H1 (cell line): Measurements from ENCODE around the gene ARTN. TPM values are rescaled to one million over a fixed set of nuclear protein-coding genes. Genes with fewer than 3 reads are reported as not detected.

Experiments
- ASH2L ChIP-seq: fragments of 200-600, 300-600 bp; sonication (generic); IDR thresholded peaks from one replicate; pipeline ENCODE4 v1.7.1; 2017; ENCODE audit warnings: low read length
- CEBPB ChIP-seq: IDR thresholded peaks from 2 replicates; pipeline ENCODE4 v1.6.1; 2012; ENCODE audit warnings: low read depth, low read length
- POLR2AphosphoS5 ChIP-seq: IDR thresholded peaks from 2 replicates; pipeline ENCODE4 v1.6.1; 2011; ENCODE audit warnings: low read depth, low read length
- TCF12 ChIP-seq: IDR thresholded peaks from 2 replicates; pipeline ENCODE4 v1.6.1; 2011; ENCODE audit warnings: low read depth, mild to moderate bottlenecking, low read length
- polyA plus RNA-seq, 7 experiments: library from polyadenylated mRNA; depleted of rRNA in 3 of 7; stranded (reverse) in 5 of 7; unstranded in 2 of 7; fragments of >200 nt in 5 of 7; fragments of 200-250 nt in 2 of 7; gene quantifications; 1 replicate in 5 of 7; 2 replicates in 1 of 7; 4 replicates in 1 of 7; pipeline versions ENCODE4 v1.2.1 to v1.2.3, GENCODE V29; 2011 to 2013; ENCODE audit warnings: missing spikeins in 2 of 7, mixed read lengths in 2 of 7
- total RNA-seq: library from RNA; stranded (reverse); fragmentation: NEBNext Ultra II Directional; extraction: Animal tissue kit (Norgen Biotek cat#: 25700); gene quantifications from 2 replicates; pipeline ENCODE4 v1.2.1, GENCODE V29; 2021
- TF ChIP-seq, protein P1 (sequence below), 3 experiments: IDR thresholded peaks; 1 replicate in 2 of 3; 2 replicates in 1 of 3; pipeline versions ENCODE4 v1.5.1 to v1.6.1; 2011; ENCODE audit warnings: low read length in 3 of 3, mild to moderate bottlenecking in 3 of 3, inconsistent platforms in 2 of 3, low read depth in 1 of 3, moderate library complexity in 1 of 3; ENCODE audit not compliant: insufficient read depth in 1 of 3; ENCODE audit errors: control extremely low read depth in 1 of 3

The ARTN gene
- total and polyA plus RNA-seq, 2 of the 8 experiments (the other 6 are each of a cell fraction or from before 2014, with no cell fraction given), result 13.5 to 22.7 TPM

DNA sequence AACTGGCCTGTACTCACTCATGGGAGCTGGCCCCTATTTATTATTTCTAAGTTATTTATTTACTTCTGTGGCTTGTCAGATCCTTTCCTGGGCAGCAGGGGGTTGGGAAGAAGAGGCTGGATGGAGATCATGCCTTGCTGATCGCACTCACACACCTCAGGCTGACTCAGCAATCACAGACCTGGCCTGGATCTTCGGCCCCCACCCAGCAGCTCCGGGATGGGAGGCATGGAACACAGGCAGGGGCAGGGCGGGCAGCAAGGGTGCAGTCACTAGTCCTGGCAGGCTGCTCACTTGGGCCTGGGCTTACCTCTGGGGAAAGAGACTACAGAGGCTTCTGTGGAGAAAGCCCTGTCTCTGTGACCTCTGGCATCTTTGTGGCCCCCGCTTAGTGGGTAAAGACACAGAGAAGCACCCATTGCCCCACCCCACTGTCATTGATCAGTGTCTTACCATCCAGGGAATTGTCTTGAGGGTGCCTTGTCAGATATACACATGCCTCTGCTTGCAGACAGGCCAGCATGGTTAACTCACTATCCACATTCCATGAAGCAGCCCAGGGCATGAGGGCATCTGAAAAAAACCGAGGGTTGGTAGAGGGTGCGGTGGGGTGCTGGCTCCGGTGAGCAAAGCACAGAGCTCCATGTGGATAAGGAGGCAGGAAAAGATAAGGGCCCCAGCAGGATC lies 3.7 kb downstream of the ARTN start (continued):
- TF ChIP-seq, protein P1, sequence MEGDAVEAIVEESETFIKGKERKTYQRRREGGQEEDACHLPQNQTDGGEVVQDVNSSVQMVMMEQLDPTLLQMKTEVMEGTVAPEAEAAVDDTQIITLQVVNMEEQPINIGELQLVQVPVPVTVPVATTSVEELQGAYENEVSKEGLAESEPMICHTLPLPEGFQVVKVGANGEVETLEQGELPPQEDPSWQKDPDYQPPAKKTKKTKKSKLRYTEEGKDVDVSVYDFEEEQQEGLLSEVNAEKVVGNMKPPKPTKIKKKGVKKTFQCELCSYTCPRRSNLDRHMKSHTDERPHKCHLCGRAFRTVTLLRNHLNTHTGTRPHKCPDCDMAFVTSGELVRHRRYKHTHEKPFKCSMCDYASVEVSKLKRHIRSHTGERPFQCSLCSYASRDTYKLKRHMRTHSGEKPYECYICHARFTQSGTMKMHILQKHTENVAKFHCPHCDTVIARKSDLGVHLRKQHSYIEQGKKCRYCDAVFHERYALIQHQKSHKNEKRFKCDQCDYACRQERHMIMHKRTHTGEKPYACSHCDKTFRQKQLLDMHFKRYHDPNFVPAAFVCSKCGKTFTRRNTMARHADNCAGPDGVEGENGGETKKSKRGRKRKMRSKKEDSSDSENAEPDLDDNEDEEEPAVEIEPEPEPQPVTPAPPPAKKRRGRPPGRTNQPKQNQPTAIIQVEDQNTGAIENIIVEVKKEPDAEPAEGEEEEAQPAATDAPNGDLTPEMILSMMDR (IDR thresholded peaks at IDR 0.05; ENCODE audit: control extremely low read depth in 1 of 3, insufficient read depth in 1 of 3, low read depth in 1 of 3, low read length in 3 of 3), result no peak
- TF ChIP-seq ASH2L, result no peak
- TF ChIP-seq TCF12, result no peak
- no peak for TF ChIP-seq CEBPB
- TF ChIP-seq POLR2AphosphoS5, result no peak
